Measurements from ENCODE around the gene PHC2. TPM values are rescaled to one million over a fixed set of nuclear protein-coding genes. Genes with fewer than 3 reads are reported as not detected.

PHC2 gene
- total RNA-seq, 1 experiment from 2014 or later = 9.4 TPM

DNA sequence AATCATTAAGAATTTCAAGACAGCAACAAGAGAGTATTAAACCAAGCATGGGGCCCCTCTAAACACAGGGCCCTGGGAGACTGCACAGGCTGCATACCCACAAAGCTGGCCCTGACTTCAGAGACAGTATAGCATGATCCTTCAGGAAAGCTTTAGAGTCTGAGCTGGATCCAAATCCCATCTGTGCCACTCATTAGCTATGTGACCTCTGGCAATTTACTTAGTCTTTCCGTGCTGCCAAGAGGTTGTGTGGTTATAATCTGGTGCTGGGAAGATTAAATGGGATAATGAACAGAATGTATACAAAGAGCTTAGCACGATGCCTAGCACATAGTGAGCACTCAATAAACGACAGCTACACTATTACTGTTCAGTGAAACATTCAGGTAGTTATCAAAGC is 4.0 kb downstream of the PHC2 start:
- Histone ChIP-seq H3K56ac (ENCODE audit: insufficient read length, low read depth, low read length) (no peak overlapping the region), H4K5ac (ENCODE audit: insufficient read length, low read depth, low read length) (no peak overlapping the region), H3K4ac (ENCODE audit: low read depth, low read length) (no peak overlapping the region), H2BK15ac (ENCODE audit: low read depth, low read length) (no peak overlapping the region), H2BK120ac (ENCODE audit: low read depth, low read length, poor library complexity, severe bottlenecking) (no peak overlapping the region), H4K8ac (replicated peaks; ENCODE audit: insufficient read length, low read depth, low read length) (no peak overlapping the region), H3K27ac (ENCODE audit: insufficient read length, low read depth, low read length) (no peak overlapping the region), H3K79me1 (ENCODE audit: insufficient read depth, low read depth, low read length, poor library complexity, severe bottlenecking) (no peaks in the 10 kb centered on the region), H2BK20ac (ENCODE audit: low read depth, low read length, poor library complexity, severe bottlenecking) (no peak overlapping the region), H3K23ac (ENCODE audit: insufficient read length, low read depth, low read length) (no peak overlapping the region), H2AK5ac (ENCODE audit: insufficient read length, low read length) (no peak overlapping the region), H3K23me2 (ENCODE audit: insufficient read length, low read depth, low read length, poor library complexity, severe bottlenecking) (peaks cover 6% of the 10 kb centered on the region), H4K20me1 (ENCODE audit: control insufficient read depth, insufficient read depth, insufficient read length) (no peaks in the 10 kb centered on the region), H3K18ac (ENCODE audit: insufficient read length, low read depth, low read length) (no peak overlapping the region), H3K4me2 (ENCODE audit: insufficient read depth, insufficient read length, low read length) (no peak overlapping the region), H3K9ac (ENCODE audit: extremely low read depth, insufficient read length, low read length) (no peak overlapping the region), H2BK5ac (ENCODE audit: insufficient read length, low read length) (no peak overlapping the region), H3K4me1 (ENCODE audit: insufficient read depth, low read length) (0 out of 2 replicates have a peak, but pooled peaks cover 4% of the 10 kb centered on the region), H2AFZ (ENCODE audit: low read length) (no peak overlapping the region), H3K14ac (ENCODE audit: insufficient read depth, low read length) (no peak overlapping the region), H3K9me3 (ENCODE audit: control insufficient read depth, low read depth, low read length) (no peaks in the 10 kb centered on the region), H2BK12ac (ENCODE audit: insufficient read length, low read depth, low read length) (no peak overlapping the region), H4K91ac (ENCODE audit: insufficient read length, low read depth, low read length) (no peak overlapping the region), H3K79me2 (ENCODE audit: insufficient read depth, low read length) (no peaks in the 10 kb centered on the region), H3T11ph (ENCODE audit: low read length) (no peak overlapping the region), H3K27me3 (ENCODE audit: insufficient read depth, low read length) (peaks cover 7% of the 10 kb centered on the region; the same call in 1 of the 2 replicates)
- Mint-ChIP-seq H3K4me3 (no peak overlapping the region), H3K27me3 (ENCODE audit: low read depth) (peaks cover 7% of the 10 kb centered on the region), H3K36me3 (ENCODE audit: insufficient read depth in 1 of 3, low read depth in 3 of 3) (no peaks in the 10 kb centered on the region), H3K27ac (no peak overlapping the region), H3K9me3 (no peaks in the 10 kb centered on the region), H3K4me1 (peaks cover 11 to 18% of the 10 kb centered on the region in 2 experiments)
- no CpG with 5 or more reads among the region's 3 CpGs for WGBS (ENCODE audit: extremely low coverage, insufficient read length, low lambda C conversion rate)
- no peak for DNase-seq
- TF ChIP-seq, protein P1, sequence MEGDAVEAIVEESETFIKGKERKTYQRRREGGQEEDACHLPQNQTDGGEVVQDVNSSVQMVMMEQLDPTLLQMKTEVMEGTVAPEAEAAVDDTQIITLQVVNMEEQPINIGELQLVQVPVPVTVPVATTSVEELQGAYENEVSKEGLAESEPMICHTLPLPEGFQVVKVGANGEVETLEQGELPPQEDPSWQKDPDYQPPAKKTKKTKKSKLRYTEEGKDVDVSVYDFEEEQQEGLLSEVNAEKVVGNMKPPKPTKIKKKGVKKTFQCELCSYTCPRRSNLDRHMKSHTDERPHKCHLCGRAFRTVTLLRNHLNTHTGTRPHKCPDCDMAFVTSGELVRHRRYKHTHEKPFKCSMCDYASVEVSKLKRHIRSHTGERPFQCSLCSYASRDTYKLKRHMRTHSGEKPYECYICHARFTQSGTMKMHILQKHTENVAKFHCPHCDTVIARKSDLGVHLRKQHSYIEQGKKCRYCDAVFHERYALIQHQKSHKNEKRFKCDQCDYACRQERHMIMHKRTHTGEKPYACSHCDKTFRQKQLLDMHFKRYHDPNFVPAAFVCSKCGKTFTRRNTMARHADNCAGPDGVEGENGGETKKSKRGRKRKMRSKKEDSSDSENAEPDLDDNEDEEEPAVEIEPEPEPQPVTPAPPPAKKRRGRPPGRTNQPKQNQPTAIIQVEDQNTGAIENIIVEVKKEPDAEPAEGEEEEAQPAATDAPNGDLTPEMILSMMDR (conservative IDR thresholded peaks at IDR 0.05) = no peak

Data from H9 (cell line).